ENCODE results near the gene PPP2R5C.
A peak's percentile ranks its signal among the peaks of the same experiment; 100 is the strongest.

PPP2R5C gene

DNA sequence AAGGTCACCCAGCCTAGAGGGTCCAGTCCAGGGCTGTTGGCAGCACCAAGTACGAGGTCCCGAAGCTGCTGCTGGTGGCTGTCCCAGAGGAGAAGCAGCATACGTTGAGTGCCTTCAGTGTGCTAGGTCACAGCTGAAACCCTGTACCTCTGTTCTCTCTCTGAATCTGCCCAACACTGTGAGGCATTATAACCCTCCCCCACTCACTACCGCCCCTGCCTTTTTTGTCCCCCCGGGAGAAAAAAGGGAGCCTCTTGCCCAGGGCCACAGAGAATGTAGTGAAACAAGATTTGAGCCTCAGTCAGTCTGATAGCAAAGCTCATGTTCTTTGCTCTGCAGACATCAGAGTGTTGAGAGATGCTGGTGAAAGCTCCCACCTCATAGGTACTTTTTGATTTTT is 53.4 kb downstream of the PPP2R5C start:
- H3K4me2 ChIP-seq = peak overlapping the region; percentile 82 to 98 (median 94); a peak in 21 of 22 replicates
- peak overlapping the region in 1 of 10 experiments; percentile 24; a peak in 1 of 20 replicates for H3K4me3 ChIP-seq
- no peaks in the 10 kb centered on the region for H3K27me3 ChIP-seq
- H4K20me1 ChIP-seq = peaks cover 38 to 74% (median 67%) of the 10 kb centered on the region in 11 experiments; a peak in 17 of 22 replicates
- H3K27ac ChIP-seq = peak overlapping the region in 10 of 11 experiments; percentile 16 to 96 (median 36); a peak in 15 of 22 replicates
- H3K9me3 ChIP-seq (replicated peaks in 1 of 11) = no peaks in the 10 kb centered on the region
- no peak for TF ChIP-seq Cebpa-rat (IDR thresholded peaks at IDR 0.05)
- H3K36me3 ChIP-seq = peaks cover 27 to 78% (median 57%) of the 10 kb centered on the region in 11 experiments; a peak in 21 of 22 replicates
- peak overlapping the region; percentile 4 to 87 (median 36); a peak in 16 of 22 replicates for H3K9ac ChIP-seq
- peaks cover 71 to 86% (median 80%) of the 10 kb centered on the region in 10 experiments for H3K4me1 ChIP-seq

DNA sequence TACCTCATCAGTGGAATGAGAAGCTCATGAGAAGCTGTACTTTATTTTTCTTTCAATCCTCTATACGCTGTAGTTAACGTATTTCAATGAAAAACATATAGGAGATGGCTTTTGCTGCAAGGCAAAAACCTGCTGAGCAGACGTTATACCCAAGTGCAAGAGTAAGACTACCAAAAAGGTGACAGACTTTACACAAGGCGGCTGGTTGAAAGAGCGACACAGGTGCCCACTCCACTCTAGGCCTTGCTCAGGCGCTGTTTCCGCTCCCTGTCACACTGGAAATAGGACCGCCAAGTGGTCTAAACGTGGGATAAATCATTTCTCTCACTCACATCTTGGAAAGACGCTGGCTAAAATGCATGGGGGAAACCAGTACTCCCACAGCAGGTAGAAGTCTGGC is 54.5 kb downstream of the PPP2R5C start:
- Histone ChIP-seq H3K27ac (0 out of 22 replicates have a peak overlapping the region, but pooled peaks of 2 of the 11 experiments have one; percentile 8 to 95), H3K27me3 (no peaks in the 10 kb centered on the region), H4K20me1 (peaks cover 38 to 78% (median 60%) of the 10 kb centered on the region in 11 experiments; a peak in 17 of 22 replicates), H3K4me2 (peak overlapping the region in 6 of 11 experiments; percentile 9 to 95 (median 88); a peak in 5 of 22 replicates), H3K36me3 (peaks cover 27 to 88% (median 64%) of the 10 kb centered on the region in 11 experiments; a peak in 21 of 22 replicates), H3K4me1 (peaks cover 81 to 94% (median 89%) of the 10 kb centered on the region in 10 experiments), H3K9me3 (replicated peaks in 1 of 11) (no peaks in the 10 kb centered on the region), H3K4me3 (no peak overlapping the region), H3K9ac (no peak overlapping the region)
- no peak for TF ChIP-seq Cebpa-rat (IDR thresholded peaks at IDR 0.05)

DNA sequence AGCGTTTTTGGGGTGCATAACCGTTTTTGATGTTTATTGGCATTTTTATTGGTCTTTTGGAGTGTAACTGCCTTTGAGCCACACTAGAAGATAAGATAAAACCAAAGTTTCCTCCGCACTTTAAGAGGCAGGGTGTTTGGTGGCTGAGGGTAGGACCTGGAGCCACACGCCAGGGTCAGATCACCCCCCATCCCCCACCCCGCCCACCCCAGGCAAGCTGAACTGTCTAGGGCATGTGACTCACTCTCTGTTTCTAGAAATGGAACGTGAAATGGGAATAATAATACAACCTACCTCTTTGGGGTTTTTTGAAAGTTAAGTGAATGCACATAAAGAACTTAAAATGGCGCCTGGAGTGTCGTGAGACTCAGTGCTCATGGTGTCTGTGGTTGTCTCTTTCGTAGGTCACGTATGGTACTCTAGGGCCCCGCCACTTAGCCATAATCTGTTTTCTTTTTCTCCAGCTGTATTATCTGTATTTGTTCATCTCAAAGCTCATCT is 56.0 kb downstream of the PPP2R5C start:
- Histone ChIP-seq H3K4me3 (no peak overlapping the region), H3K9ac (no peak overlapping the region), H4K20me1 (peaks cover 30 to 66% (median 46%) of the 10 kb centered on the region in 11 experiments; a peak in 17 of 22 replicates), H3K9me3 (replicated peaks in 1 of 11) (no peaks in the 10 kb centered on the region), H3K4me1 (peaks cover 77 to 91% (median 88%) of the 10 kb centered on the region in 10 experiments), H3K27ac (peak overlapping the region in 3 of 11 experiments; percentile 21 to 29 (median 25); a peak in 3 of 22 replicates), H3K4me2 (peak overlapping the region; percentile 38 to 73 (median 58); a peak in 20 of 22 replicates), H3K36me3 (peaks cover 22 to 83% (median 62%) of the 10 kb centered on the region in 11 experiments; a peak in 21 of 22 replicates), H3K27me3 (no peaks in the 10 kb centered on the region)
- TF ChIP-seq Cebpa-rat (IDR thresholded peaks at IDR 0.05) = no peak

DNA sequence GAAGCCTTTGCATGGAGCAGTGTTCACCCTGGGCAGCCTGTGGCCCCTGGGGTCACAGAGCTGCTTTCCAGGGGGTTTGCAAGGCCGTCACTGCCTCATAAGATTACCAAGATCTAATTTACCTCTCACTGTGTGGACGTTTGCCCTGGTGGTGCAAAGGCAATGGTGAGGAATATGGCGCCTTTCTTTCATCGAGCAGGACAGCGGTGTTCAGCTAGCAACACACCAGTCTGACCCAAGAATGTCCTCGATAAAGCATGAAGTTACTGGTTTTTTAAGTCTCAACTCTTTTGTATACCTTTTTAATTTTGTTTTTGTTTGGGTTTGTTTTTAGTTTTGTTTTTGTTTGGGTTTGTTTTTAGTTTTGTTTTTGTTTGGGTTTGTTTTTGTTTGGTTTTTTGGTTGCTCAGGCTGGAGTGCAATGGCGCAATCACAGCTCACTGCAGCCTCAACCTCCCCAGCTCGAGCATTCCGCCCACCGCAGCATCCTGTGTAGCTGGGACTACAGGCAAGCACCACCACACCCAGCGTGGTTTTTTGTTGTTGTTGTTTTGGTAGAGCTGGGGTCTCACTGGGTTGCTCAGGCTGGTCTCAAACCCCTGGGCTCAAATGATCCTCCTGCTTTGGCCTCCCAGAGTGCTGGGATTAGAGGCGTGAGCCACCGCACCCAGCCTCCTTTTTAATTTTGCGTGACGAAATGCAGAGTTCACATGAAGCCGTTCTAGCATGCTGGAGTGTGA is 57.9 kb downstream of the PPP2R5C start:
- H3K9me3 ChIP-seq (replicated peaks in 1 of 11) = no peaks in the 10 kb centered on the region
- peak overlapping the region; percentile 38 to 73 (median 62) for H3K4me2 ChIP-seq
- H3K9ac ChIP-seq = peak overlapping the region in 2 of 11 experiments; percentile 3 to 29; a peak in 2 of 22 replicates
- H3K36me3 ChIP-seq = peaks cover 18 to 65% (median 44%) of the 10 kb centered on the region in 11 experiments; a peak in 21 of 22 replicates
- peak overlapping the region; percentile 10 to 64 (median 45); a peak in 20 of 22 replicates for H3K27ac ChIP-seq
- peaks cover 15 to 63% (median 37%) of the 10 kb centered on the region in 11 experiments; a peak in 16 of 22 replicates for H4K20me1 ChIP-seq
- TF ChIP-seq Cebpa-rat (IDR thresholded peaks at IDR 0.05) = peak in 2 of 11 experiments; percentile 32 to 49; a peak in 1 of 22 replicates
- no peak overlapping the region for H3K4me3 ChIP-seq
- H3K27me3 ChIP-seq = no peaks in the 10 kb centered on the region
- H3K4me1 ChIP-seq = peaks cover 76 to 91% (median 87%) of the 10 kb centered on the region in 10 experiments

DNA sequence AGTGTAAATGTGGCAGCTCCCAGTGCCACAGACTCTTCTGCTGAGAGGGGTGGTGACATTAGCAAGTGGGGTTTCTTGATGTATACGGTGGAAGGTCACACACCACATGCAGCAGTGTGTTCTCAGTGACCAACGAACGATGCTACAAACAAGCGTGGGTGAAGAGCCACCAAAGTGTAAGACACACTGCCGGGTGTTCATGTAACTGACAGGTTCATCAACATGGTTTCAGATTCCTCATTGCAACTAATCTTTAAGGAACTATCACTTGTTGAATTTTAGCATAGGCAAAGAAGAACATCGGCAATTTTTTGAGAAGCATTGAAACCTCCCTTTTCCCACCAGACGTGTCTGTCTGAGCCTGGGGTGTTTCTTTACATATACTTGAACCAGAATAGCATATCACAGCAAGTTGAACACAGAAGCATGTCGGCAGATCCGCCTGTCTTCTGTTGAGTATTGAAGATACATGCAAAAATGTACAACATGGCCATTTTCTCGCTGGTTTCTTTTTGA is 58.8 kb downstream of the PPP2R5C start:
- Histone ChIP-seq H3K4me2 (peak overlapping the region; percentile 38 to 73 (median 62)), H3K4me1 (peaks cover 74 to 89% (median 85%) of the 10 kb centered on the region in 10 experiments)

DNA sequence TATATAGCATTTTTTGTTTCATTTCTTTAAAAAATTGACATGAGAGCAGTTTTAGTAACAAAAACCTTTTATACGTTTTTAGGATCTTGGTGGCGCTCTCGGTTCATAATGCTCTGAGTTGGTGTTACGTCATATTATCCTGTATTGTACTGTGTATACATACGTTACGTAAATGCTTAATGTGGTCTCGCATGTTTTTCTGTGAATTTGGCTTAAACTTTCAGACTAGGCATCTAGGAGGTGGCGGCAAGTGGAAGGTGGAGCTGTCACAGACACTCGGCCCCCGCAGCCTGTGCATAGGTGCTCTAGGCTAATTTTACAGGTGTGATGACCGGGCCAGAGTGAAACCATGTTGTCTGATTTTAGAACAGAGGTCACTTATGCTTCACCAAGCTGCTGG is 60.0 kb downstream of the PPP2R5C start:
- H3K4me1 ChIP-seq = peaks cover 84 to 90% (median 88%) of the 10 kb centered on the region in 10 experiments
- H3K9ac ChIP-seq = peak overlapping the region in 6 of 11 experiments; percentile 20 to 59 (median 42); a peak in 5 of 22 replicates
- H3K27me3 ChIP-seq = no peaks in the 10 kb centered on the region
- H3K4me2 ChIP-seq = peak overlapping the region; percentile 34 to 65 (median 44); a peak in 13 of 22 replicates
- H3K36me3 ChIP-seq = peaks cover 10 to 53% (median 33%) of the 10 kb centered on the region in 11 experiments; a peak in 20 of 22 replicates
- H3K27ac ChIP-seq = peak overlapping the region in 9 of 11 experiments; percentile 27 to 57 (median 45); a peak in 11 of 22 replicates
- peaks cover 0 to 7% (median 4%) of the 10 kb centered on the region in 11 experiments; a peak in 8 of 22 replicates for H3K9me3 ChIP-seq (replicated peaks in 1 of 11)
- peaks cover 7 to 57% (median 25%) of the 10 kb centered on the region in 11 experiments; a peak in 13 of 22 replicates for H4K20me1 ChIP-seq
- no peak overlapping the region for H3K4me3 ChIP-seq
- no peak for TF ChIP-seq Cebpa-rat (IDR thresholded peaks at IDR 0.05)

More for the DNA sequence above, 58.8 kb downstream of the PPP2R5C start:
- TF ChIP-seq Cebpa-rat (IDR thresholded peaks at IDR 0.05) = no peak
- Histone ChIP-seq H3K9ac (peak overlapping the region in 5 of 11 experiments; percentile 3 to 25 (median 20); a peak in 5 of 22 replicates), H3K4me3 (no peak overlapping the region), H4K20me1 (peaks cover 10 to 59% (median 29%) of the 10 kb centered on the region in 11 experiments; a peak in 15 of 22 replicates), H3K9me3 (replicated peaks in 1 of 11) (no peaks in the 10 kb centered on the region), H3K36me3 (peaks cover 18 to 55% (median 36%) of the 10 kb centered on the region in 11 experiments; a peak in 21 of 22 replicates), H3K27me3 (no peaks in the 10 kb centered on the region), H3K27ac (peak overlapping the region; percentile 10 to 64 (median 45); a peak in 17 of 22 replicates)

DNA sequence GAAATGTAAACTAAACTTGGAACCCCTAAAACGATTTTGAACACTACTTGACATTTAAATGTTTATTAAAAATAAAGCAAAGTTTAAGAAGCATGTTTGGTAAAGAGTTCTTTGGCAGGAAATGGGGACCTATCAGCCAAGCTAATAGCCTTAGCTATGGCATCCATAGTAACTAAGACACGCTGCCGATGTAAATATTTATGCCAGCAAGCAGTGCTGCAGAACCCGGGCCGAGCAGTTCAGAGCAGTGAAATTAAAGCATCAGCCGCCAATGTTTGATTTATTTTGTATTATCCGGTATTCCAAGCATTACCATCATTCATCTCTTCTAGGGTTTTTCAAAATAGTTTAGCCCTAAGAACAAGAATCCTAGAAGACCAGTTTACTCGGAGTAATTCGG is 61.6 kb downstream of the PPP2R5C start:
- Histone ChIP-seq H3K9ac (peak overlapping the region; percentile 78 to 96 (median 83)), H3K27me3 (no peaks in the 10 kb centered on the region), H3K4me2 (peak overlapping the region; percentile 88 to 99 (median 94)), H3K4me3 (peak overlapping the region; percentile 40 to 66 (median 55); a peak in 19 of 20 replicates), H3K27ac (peak overlapping the region; percentile 75 to 99 (median 93)), H3K36me3 (peaks cover 10 to 59% (median 43%) of the 10 kb centered on the region in 11 experiments; a peak in 20 of 22 replicates), H3K9me3 (replicated peaks in 1 of 11) (peaks cover 0 to 7% (median 5%) of the 10 kb centered on the region in 11 experiments; a peak in 8 of 22 replicates), H3K4me1 (peaks cover 86 to 98% (median 95%) of the 10 kb centered on the region in 10 experiments), H4K20me1 (peaks cover 4 to 59% (median 25%) of the 10 kb centered on the region in 11 experiments; a peak in 13 of 22 replicates)
- no peak for TF ChIP-seq Cebpa-rat (IDR thresholded peaks at IDR 0.05)
